GM12878 (cell line): Measurements from ENCODE around the gene STEAP1. TPM values are rescaled to one million over a fixed set of nuclear protein-coding genes. Genes with fewer than 3 reads are reported as not detected.

Source experiments
- ATF7 ChIP-seq: fragments of 450-650 bp; IDR thresholded peaks from 2 replicates; pipeline ENCODE4 v1.6.1; 2016; ENCODE audit warnings: low read depth, mild to moderate bottlenecking
- CEBPZ ChIP-seq: fragments of 150-350 bp; IDR thresholded peaks from 2 replicates; pipeline ENCODE4 v1.6.1; 2016; ENCODE audit warnings: low read depth, low read length
- CREB1 ChIP-seq: IDR thresholded peaks from 2 replicates; pipeline ENCODE4 v1.6.1; 2012; ENCODE audit warnings: low read depth, mild to moderate bottlenecking, inconsistent platforms
- MEF2A ChIP-seq: IDR thresholded peaks from 2 replicates; pipeline ENCODE4 v1.6.1; 2011; ENCODE audit warnings: low read depth, mild to moderate bottlenecking, low read length, moderate library complexity; ENCODE audit not compliant: insufficient read depth
- NR2C2 ChIP-seq: IDR thresholded peaks from 2 replicates; pipeline ENCODE4 v1.6.1; 2011; ENCODE audit warnings: borderline replicate concordance, low read depth; ENCODE audit not compliant: control insufficient read depth, insufficient read length
- ZNF207 ChIP-seq: fragments of 450-650 bp; IDR thresholded peaks from 2 replicates; pipeline ENCODE4 v1.6.1; 2014; ENCODE audit warnings: antibody characterized with exemption, mild to moderate bottlenecking, borderline replicate concordance
- polyA plus RNA-seq, 11 experiments: library from polyadenylated mRNA; depleted of rRNA in 4 of 11; unstranded in 6 of 11; stranded (reverse) in 5 of 11; fragments of >200 nt; fragmentation: Nextera tagmentation in 4 of 11; fragmentation: Illumina TruSeq in 1 of 11; extraction: Ambion mirVana in 4 of 11; extraction: Trizol in 1 of 11; gene quantifications; 1 replicate in 1 of 11; 2 replicates in 10 of 11; pipeline versions ENCODE4 v1.2.1 to v1.2.3, GENCODE V29; 2011 to 2016; ENCODE audit warnings: inconsistent platforms in 2 of 11, missing spikeins in 2 of 11, low read depth in 1 of 11
- total RNA-seq, 4 experiments: library from RNA; depleted of rRNA in 3 of 4; stranded (reverse); fragments of >200 nt in 3 of 4; fragmentation: Illumina TruSeq in 1 of 4; extraction: Trizol in 1 of 4; gene quantifications; 2 replicates each; pipeline versions ENCODE4 v1.2.1 to v1.2.3, GENCODE V29; 2013 to 2021
- TF ChIP-seq, protein P1 (sequence below): fragments of 450-650 bp; IDR thresholded peaks from 2 replicates; pipeline ENCODE4 v1.6.1; 2018; ENCODE audit warnings: mild to moderate bottlenecking, low read depth, moderate library complexity; ENCODE audit not compliant: partially characterized antibody
- TF ChIP-seq, protein P2 (sequence below): IDR thresholded peaks from 2 replicates; pipeline ENCODE4 v1.6.1; 2012; ENCODE audit warnings: low read length, inconsistent platforms

STEAP1 gene
- total and polyA plus RNA-seq, 10 of the 15 experiments (the other 5 are each of a cell fraction or from before 2014, with no cell fraction given): 2.1 to 44.6 (median 4.6) TPM

GRCh38 chr7:90192876-90193750 lies 38.8 kb downstream of the STEAP1 start (continued):
- TF ChIP-seq, protein P1, sequence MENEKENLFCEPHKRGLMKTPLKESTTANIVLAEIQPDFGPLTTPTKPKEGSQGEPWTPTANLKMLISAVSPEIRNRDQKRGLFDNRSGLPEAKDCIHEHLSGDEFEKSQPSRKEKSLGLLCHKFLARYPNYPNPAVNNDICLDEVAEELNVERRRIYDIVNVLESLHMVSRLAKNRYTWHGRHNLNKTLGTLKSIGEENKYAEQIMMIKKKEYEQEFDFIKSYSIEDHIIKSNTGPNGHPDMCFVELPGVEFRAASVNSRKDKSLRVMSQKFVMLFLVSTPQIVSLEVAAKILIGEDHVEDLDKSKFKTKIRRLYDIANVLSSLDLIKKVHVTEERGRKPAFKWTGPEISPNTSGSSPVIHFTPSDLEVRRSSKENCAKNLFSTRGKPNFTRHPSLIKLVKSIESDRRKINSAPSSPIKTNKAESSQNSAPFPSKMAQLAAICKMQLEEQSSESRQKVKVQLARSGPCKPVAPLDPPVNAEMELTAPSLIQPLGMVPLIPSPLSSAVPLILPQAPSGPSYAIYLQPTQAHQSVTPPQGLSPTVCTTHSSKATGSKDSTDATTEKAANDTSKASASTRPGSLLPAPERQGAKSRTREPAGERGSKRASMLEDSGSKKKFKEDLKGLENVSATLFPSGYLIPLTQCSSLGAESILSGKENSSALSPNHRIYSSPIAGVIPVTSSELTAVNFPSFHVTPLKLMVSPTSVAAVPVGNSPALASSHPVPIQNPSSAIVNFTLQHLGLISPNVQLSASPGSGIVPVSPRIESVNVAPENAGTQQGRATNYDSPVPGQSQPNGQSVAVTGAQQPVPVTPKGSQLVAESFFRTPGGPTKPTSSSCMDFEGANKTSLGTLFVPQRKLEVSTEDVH: no peak
- TF ChIP-seq MEF2A (no peak), ATF7 (no peak), CREB1 (no peak), ZNF207 (no peak), NR2C2 (no peak), CEBPZ (no peak)
- TF ChIP-seq, protein P2, sequence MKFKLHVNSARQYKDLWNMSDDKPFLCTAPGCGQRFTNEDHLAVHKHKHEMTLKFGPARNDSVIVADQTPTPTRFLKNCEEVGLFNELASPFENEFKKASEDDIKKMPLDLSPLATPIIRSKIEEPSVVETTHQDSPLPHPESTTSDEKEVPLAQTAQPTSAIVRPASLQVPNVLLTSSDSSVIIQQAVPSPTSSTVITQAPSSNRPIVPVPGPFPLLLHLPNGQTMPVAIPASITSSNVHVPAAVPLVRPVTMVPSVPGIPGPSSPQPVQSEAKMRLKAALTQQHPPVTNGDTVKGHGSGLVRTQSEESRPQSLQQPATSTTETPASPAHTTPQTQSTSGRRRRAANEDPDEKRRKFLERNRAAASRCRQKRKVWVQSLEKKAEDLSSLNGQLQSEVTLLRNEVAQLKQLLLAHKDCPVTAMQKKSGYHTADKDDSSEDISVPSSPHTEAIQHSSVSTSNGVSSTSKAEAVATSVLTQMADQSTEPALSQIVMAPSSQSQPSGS: no peak
